ENCODE data around the gene RIT1.

RIT1 gene

GRCh38 chr1:155911156-155912055, at the start of gene RIT1:
Gene RIT1 (minus strand): TSS chr1:155911349. CDS start chr1:155910761, 588 bp downstream.
- DNase-seq, result peak; percentile 72

DNA sequence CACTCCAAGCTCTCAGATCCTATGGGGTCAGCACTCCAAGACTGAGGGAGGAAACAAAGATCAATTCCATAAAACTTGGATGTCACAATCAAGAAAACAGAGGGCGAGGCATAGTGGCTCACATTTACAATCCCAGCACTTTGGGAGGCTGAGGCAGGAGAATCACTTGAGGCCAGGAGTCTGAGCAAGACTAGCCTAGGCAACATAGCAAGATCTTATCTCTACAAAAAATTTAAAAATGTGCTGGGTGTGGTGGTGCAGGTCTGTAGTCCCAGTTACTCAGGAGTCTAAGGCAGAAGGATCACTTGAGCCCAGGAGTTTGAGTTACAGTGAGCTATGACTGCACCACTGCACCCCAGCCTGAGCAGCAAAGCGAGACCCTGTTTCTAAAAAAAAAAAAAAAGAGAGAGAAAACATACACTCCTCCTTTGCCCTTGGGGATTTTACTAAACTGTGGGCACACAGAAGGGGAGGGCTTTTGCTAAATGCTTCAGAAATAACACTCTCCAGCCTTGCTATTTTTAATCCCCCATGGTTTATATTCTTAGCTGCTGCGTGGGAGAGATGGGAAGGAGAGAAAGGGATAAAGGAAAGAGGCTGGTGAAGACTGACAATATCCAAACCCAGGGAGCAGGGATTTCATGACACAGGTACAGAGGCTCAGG, 49.1 kb upstream of the RIT1 start:
- DNase-seq, result no peak

GRCh38 chr1:155957411-155957915, 46.3 kb upstream of the RIT1 start:
- DNase-seq, result no peak

- DNase-seq, result no peak
Measured at GRCh38 chr1:155954645-155955044, 43.5 kb upstream of the RIT1 start.

GRCh38 chr1:155952505-155952890, 41.3 kb upstream of the RIT1 start:
- DNase-seq, result no peak

- no peak for DNase-seq
Measured at GRCh38 chr1:155951753-155952504, 40.8 kb upstream of the RIT1 start.

DNA sequence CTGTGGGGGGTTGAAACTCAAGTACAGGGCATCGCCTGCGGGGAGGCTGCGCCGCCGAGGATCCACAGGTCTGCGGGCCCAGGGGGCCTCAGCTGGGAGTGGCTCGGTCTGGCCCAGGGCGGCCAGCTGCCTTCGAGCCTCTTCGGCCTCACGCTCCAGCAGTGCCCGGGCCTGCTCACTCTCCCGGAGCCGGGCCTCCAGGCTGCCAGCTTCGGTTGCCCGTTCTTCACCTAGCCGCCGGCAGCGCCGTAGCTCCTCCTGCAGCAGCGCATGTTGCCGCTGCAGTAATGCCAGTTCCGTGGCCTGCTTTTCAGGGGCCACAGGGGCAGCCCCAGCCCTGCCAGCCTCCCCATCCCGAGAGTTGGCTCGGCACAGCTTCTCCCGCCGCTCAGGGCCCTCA, 39.7 kb upstream of the RIT1 start:
- no peak for DNase-seq

DNA sequence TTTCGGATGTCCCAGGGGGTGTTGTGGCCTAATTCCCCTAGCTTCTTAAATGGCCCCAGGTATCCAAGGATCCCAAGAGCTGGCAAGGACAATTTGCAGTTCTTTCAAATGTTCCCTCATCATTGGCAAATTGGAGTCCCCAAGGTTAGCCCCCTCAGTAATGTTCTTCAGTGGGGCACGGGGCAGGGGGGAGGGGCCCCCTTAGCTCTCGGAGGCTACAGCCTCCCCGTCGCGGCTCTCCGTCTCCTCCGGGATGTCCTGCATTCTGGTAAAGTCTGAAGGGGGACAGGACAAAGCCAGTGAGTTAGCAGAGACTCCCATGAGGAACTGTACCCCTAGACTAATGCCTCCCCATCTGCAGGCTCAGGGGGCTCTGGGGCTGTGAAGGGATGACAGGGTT, 36.6 kb upstream of the RIT1 start:
- DNase-seq, result no peak

DNA sequence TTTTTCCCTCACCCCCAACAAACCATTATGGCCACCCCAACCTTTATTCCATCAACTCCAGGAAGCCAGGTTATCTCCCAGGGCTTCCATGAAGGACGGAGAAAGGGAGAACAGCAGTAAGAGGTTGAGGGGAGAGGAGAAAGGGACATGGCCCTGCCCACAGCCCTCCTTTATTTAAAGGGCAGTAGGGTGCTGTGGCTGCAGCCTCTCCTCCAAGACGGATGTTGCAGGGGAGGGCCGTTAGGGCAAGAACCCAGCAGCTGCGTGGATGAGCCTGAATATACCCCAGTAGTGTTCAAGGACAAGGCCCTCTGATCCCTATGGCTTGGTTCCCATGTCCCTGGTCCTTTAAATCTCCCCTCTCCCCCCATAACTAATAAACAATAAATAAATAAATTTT, 36.1 kb upstream of the RIT1 start:
- DNase-seq, result no peak

DNA sequence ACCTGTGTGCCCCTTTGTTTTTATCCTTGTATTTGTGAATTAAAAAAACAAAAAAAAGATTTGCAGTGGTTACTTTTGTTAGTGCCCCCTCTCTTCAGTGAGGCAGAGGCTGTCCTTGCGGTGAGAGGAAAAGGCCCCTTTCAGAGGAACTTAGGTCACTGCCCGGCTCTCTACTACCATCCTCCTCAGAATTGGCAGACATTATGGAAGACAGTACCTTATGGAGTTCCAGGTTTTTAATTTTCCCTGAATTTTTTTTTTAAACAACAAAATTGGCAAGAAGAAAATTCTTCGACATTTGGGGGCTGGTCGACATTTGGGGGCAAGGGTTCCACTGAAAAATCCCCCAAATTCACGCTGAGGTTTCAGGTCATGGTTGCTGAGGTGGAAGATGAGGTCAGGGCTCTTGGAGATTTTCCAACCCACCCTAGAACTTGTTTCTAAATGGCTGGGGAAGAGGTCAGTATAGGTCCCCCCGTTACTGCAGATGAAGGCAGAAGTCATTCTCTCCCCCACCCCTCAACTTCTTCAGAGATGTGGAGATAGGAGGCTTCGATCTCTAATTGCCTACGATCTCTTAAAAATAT, 35.6 kb upstream of the RIT1 start:
- DNase-seq, result no peak

GRCh38 chr1:155944444-155944799, 33.3 kb upstream of the RIT1 start:
- DNase-seq, result peak; percentile 59

DNA sequence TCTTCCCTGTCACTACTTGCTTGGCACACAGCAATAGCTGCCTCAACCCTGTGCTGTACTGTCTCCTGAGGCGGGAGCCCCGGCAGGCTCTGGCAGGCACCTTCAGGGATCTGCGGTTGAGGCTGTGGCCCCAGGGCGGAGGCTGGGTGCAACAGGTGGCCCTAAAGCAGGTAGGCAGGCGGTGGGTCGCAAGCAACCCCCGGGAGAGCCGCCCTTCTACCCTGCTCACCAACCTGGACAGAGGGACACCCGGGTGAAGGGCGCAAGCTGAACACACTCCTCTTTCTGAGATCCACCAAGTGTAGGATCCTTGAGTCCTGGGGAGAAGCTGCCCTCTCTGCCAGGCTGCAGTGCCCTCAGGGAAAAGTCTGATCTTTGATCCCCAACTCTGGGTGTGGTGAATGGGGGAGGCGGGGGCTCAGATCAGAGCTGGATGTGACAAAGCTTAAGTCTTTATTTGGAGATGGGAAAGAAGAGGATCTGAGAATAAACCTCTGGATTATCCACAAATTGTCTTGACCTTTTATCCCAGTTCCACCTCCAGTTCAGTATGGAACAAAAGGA, 31.5 kb upstream of the RIT1 start:
- DNase-seq, result no peak

- DNase-seq, result no peak
Measured at GRCh38 chr1:155941845-155942531, 30.8 kb upstream of the RIT1 start.

DNA sequence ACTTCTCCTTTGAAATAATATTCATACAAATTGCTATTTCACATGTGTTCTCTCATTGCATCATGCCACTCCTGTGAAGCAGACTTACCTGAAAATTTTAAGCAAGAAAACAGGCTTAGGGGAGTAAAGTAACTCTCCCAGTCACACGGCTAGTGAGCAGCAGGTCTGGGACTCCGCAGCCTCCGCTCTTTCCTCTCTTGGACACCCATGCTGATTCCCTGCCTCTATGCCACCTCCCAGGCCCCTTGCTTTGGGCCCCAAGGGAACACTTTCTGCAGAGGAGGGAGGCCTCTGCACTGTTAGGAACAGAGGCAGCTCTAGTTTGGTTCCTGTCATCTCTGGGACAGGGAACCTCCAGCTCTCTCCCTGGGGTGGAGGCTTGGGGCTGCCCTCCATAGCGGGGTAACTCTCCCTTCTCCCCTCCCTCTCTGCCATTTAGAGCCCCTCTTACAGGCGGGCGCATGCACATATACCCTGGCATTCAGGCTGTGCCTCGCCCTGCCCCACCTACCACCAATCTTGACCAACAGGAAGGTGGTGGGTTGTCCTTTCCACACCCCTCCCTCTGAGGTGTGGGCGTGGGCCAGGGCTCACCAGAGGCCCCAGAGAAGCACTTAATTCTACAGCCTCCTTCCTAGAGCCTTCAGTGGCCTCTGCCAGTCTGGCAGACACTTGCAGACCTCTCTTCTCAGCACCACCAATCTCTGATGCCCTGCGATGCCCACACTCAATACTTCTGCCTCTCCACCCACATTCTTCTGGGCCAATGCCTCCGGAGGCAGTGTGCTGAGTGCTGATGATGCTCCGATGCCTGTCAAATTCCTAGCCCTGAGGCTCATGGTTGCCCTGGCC, 30.1 kb upstream of the RIT1 start, which contains the start of gene RXFP4:
Gene RXFP4 (plus strand): TSS at position 646 of the 852 bp plus-strand sequence. CDS start 72 bp downstream, at position 718.
- DNase-seq, result no peak

DNA sequence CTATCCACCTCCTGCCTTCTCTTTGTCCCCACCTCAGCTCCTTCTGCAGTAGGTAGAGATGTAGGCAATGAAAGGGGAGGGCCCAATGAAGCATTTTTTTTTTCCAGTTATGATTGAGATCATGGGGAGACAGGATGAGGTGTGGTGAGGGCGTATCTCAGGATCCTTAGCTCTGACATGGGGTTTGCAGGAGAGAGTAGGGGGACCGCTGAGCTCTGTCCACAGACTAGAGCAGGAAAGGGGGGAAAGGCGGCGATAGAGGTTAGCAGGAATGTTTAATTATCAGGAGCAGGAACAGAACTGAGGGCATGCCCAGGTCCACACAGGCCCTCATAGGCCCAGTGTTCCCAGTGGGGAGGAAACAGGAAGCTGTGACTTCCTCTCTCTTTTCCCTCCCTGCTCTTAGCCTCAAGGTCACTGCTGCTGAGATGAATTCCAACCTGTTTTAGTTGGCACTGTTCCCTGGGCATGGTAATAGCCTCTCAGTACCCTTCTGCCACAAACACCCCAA, 29.4 kb upstream of the RIT1 start:
- DNase-seq, result peak; percentile 45

DNA sequence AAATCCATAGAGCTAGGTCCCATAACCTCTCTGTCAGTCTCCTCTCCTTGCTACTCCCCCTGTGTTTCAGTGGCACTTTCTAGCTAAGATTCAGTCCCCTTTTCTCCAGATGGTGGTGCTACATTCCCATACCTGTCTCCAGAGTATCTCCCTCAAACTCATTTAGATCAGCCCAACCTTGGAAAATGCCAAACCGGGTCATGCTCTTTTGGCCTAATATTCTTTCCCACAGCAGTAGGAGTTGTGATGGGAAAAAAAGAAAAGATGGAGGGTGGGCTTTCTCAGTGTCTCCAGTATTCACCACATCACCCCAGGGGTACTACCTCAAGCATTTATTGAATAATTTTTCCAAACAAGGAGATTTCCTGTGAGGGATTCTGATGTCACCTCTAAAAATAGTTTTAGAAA, 27.1 kb upstream of the RIT1 start:
- peak; percentile 48 for DNase-seq

GRCh38 chr1:155934936-155935590, 23.9 kb upstream of the RIT1 start:
- peak; percentile 13 for DNase-seq

DNA sequence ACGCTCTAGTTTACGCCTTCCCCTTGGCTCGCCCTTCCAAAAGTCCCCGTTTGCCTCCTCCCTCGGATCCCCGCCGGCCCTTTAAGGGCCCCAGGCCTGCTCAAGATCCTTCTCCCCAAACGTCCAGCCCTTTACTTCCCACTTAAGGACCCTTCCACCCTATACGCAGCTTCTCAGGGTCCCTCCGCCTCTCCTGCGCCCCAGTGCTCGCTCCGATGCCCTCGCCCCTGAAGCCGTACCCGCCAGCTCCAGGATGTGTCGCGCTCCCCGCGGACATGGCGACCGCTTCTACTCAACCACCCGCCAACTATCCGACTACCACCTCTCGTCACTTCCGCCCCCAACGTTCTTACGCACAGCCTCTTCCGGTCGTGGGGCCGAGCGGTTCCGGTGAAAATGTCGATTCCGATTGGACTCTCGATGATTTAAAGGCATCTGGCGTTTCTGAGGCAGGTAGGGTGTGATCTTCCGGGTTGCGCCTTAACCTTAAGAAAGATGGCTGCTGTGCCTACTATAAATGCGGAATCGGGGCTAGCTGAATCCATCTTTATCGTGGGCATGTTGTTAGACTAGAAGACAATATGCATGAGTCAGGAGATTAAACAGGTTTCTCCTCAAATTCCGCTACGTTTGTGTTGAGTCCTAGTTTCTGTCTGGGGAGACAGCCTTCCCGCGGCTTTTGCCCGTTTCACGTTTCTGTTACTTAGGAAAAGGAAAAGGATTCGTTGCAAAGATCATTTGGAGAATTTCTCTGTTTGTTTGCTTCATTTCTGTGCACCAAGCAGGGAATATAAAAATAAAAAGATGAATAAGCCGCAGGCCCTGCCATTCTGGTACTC, 23.2 kb upstream of the RIT1 start, which contains the start of gene KHDC4:
Gene KHDC4 (minus strand): TSS at position 317 of the 839 bp plus-strand sequence. CDS start 40 bp downstream, at position 277.
- DNase-seq, result peak; percentile 100

- DNase-seq, result no peak
Measured at GRCh38 chr1:155933591-155934096, 22.5 kb upstream of the RIT1 start.
